Mesendoderm (in vitro differentiated cells): Measurements from ENCODE around the gene RAB36.

ENCODE experiments used
- DNase-seq: peaks from one replicate; pipeline ENCODE4 v3.0.0; 2013
- H2AK5ac ChIP-seq: 2 replicates; pipeline ENCODE4 v1.6.1; 2013; ENCODE audit warnings: low read length, inconsistent platforms
- H2BK120ac ChIP-seq: 2 replicates; pipeline ENCODE4 v1.6.1; 2013; ENCODE audit warnings: low read depth, mild to moderate bottlenecking, low read length, moderate library complexity, mixed read lengths
- H2BK15ac ChIP-seq: replicated peaks from 2 replicates; pipeline ENCODE4 v1.6.1; 2013; ENCODE audit warnings: low read depth, mild to moderate bottlenecking, moderate library complexity
- H2BK5ac ChIP-seq: 2 replicates; pipeline ENCODE4 v1.6.1; 2013; ENCODE audit warnings: low read length, inconsistent platforms
- H3K18ac ChIP-seq: 2 replicates; pipeline ENCODE4 v1.6.1; 2013; ENCODE audit warnings: mild to moderate bottlenecking, low read length, mixed read lengths
- H3K23ac ChIP-seq: one replicate; pipeline ENCODE4 v1.6.1; 2013; ENCODE audit warnings: low read length
- H3K27ac ChIP-seq: 2 replicates; pipeline ENCODE4 v1.5.1; 2013; ENCODE audit warnings: low read depth, mild to moderate bottlenecking, inconsistent platforms, low read length, moderate library complexity
- H3K27me3 ChIP-seq: 2 replicates; pipeline ENCODE4 v1.6.1; 2013; ENCODE audit warnings: low read length, control low read depth, mild to moderate bottlenecking, inconsistent platforms; ENCODE audit not compliant: insufficient read depth, poor library complexity
- H3K36me3 ChIP-seq: 2 replicates; pipeline ENCODE4 v1.6.1; 2013; ENCODE audit warnings: low read length, inconsistent platforms; ENCODE audit not compliant: control insufficient read depth, insufficient read depth
- H3K4ac ChIP-seq: one replicate; pipeline ENCODE4 v1.6.1; 2013; ENCODE audit warnings: low read depth, mild to moderate bottlenecking, low read length, moderate library complexity
- H3K4me1 ChIP-seq: 2 replicates; pipeline ENCODE4 v1.6.1; 2013; ENCODE audit warnings: low read depth, low read length, inconsistent platforms; ENCODE audit not compliant: control insufficient read depth
- H3K4me2 ChIP-seq: 2 replicates; pipeline ENCODE4 v1.6.1; 2013; ENCODE audit warnings: low read length
- H3K4me3 ChIP-seq: 2 replicates; pipeline ENCODE4 v1.5.1; 2013; ENCODE audit warnings: mild to moderate bottlenecking, low read length
- H3K56ac ChIP-seq: one replicate; pipeline ENCODE4 v1.6.1; 2013; ENCODE audit warnings: low read length
- H3K79me1 ChIP-seq: 2 replicates; pipeline ENCODE4 v1.6.1; 2013; ENCODE audit warnings: low read length, inconsistent platforms
- H3K79me2 ChIP-seq: 2 replicates; pipeline ENCODE4 v1.6.1; 2013; ENCODE audit warnings: mild to moderate bottlenecking, low read length; ENCODE audit not compliant: control insufficient read depth, insufficient read depth
- H3K9ac ChIP-seq: 2 replicates; pipeline ENCODE4 v1.6.1; 2013; ENCODE audit warnings: low read length, inconsistent platforms
- H4K5ac ChIP-seq: one replicate; pipeline ENCODE4 v1.6.1; 2013; ENCODE audit warnings: low read length
- H4K8ac ChIP-seq: one replicate; pipeline ENCODE4 v1.6.1; 2013; ENCODE audit warnings: low read depth, mild to moderate bottlenecking, control low read depth, low read length, moderate library complexity
- WGBS: extraction: QIAGEN DNeasy Blood & Tissue Kit; methylation state at CpG from one replicate; pipeline ENCODE4 v1.1.7; 2013; ENCODE audit warnings: low lambda C conversion rate, missing lambda C conversion rate; ENCODE audit not compliant: insufficient coverage; ENCODE audit errors: extremely low coverage; 5-methylcytosine and 5-hydroxymethylcytosine counted together

Gene RAB36

DNA sequence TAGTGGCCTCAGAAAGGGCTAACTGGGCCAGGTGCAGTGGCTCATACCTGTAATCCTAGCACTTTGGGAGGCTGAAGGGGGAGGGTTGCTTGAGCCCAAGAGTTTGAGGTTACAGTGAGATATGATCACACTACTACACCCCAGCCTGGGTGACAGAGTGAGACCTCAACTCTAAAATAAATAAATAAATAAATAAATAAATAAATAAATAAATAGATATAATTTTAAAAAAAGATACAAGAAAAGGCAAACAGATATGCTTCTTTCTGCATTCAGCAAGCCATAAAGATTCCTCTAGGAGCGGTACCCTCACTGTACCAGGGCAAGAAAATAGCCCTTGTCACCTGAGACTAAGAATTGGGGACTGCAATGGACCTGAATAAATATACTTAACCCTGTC, 2.2 kb upstream of the RAB36 start:
- Histone ChIP-seq H4K8ac (no peak overlapping the region), H3K56ac (no peak overlapping the region), H3K4me3 (no peak overlapping the region), H3K23ac (no peak overlapping the region), H3K27me3 (no peaks in the 10 kb centered on the region), H3K79me1 (no peaks in the 10 kb centered on the region), H3K36me3 (no peaks in the 10 kb centered on the region), H3K4me2 (no peak overlapping the region), H2BK15ac (no peak overlapping the region), H3K18ac (no peak overlapping the region), H3K9ac (no peak overlapping the region), H3K27ac (no peak overlapping the region), H2BK120ac (no peak overlapping the region), H3K4me1 (peaks cover 2% of the 10 kb centered on the region), H3K4ac (no peak overlapping the region), H2BK5ac (no peak overlapping the region), H4K5ac (no peak overlapping the region), H3K79me2 (no peaks in the 10 kb centered on the region), H2AK5ac (no peak overlapping the region)
- DNase-seq: no peak
- no CpG with 5 or more reads among the region's 1 CpG for WGBS

- no peak overlapping the region for H2BK120ac ChIP-seq
- no peak overlapping the region for H2BK15ac ChIP-seq
- no peak overlapping the region for H2AK5ac ChIP-seq
- no peak overlapping the region for H3K27ac ChIP-seq
- H3K4me2 ChIP-seq: no peak overlapping the region
- peaks cover 2% of the 10 kb centered on the region for H3K4me1 ChIP-seq
- DNase-seq: no peak
- H3K27me3 ChIP-seq: no peaks in the 10 kb centered on the region
- no peak overlapping the region for H3K4ac ChIP-seq
- H2BK5ac ChIP-seq: no peak overlapping the region
- WGBS: no CpG with 5 or more reads among the region's 4 CpGs
- H3K56ac ChIP-seq: no peak overlapping the region
- H3K18ac ChIP-seq: no peak overlapping the region
- H3K9ac ChIP-seq: no peak overlapping the region
- H4K8ac ChIP-seq: no peak overlapping the region
- no peak overlapping the region for H3K23ac ChIP-seq
- no peak overlapping the region for H4K5ac ChIP-seq
- H3K4me3 ChIP-seq: no peak overlapping the region
- no peaks in the 10 kb centered on the region for H3K36me3 ChIP-seq
- H3K79me1 ChIP-seq: no peaks in the 10 kb centered on the region
- no peaks in the 10 kb centered on the region for H3K79me2 ChIP-seq
These were observed 845 bp upstream of the RAB36 start for GRCh38 chr22:23144432-23144831.

DNA sequence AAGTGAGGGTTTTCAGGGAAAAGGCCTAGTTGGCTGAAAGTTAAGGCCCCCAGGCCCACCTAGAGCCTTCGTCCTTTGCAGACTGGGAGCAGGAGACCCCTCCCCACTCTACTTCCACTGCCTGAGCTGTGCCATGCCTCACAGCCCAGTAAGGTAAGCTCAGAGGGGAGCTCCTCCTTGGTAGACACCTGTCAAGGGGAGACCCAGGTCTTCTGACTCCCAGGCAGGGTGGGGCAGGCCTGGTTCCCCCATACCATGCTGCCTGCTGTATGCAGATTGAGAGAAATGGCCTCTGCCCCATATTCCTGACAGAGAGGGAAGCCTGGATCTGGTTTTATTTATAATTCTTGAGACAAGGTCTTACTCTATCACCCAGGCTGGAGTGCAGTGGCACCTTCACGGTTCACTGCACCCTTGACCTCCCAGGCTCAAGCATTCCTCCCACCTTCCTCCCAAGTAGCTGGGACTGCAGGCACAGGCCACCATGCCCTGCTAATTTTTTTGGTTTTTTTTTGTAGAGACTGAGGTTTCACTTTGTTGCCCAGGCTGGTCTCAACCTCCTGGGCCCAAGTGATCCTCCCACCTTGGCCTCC, 697 bp downstream of the RAB36 start:
- H3K4me3 ChIP-seq: no peak overlapping the region
- no peak overlapping the region for H3K18ac ChIP-seq
- no peak overlapping the region for H2BK120ac ChIP-seq
- H3K79me1 ChIP-seq: no peaks in the 10 kb centered on the region
- H3K56ac ChIP-seq: no peak overlapping the region
- no peaks in the 10 kb centered on the region for H3K36me3 ChIP-seq
- peaks cover 2% of the 10 kb centered on the region for H3K4me1 ChIP-seq
- H4K5ac ChIP-seq: no peak overlapping the region
- no CpG with 5 or more reads among the region's 2 CpGs for WGBS
- no peak overlapping the region for H2AK5ac ChIP-seq
- no peak overlapping the region for H3K4ac ChIP-seq
- no peak overlapping the region for H3K23ac ChIP-seq
- H3K27me3 ChIP-seq: no peaks in the 10 kb centered on the region
- no peak overlapping the region for H2BK15ac ChIP-seq
- no peak overlapping the region for H2BK5ac ChIP-seq
- peak overlapping the region; percentile 14 for H3K9ac ChIP-seq
- no peak overlapping the region for H3K27ac ChIP-seq
- DNase-seq: no peak
- no peak overlapping the region for H3K4me2 ChIP-seq
- no peak overlapping the region for H4K8ac ChIP-seq
- no peaks in the 10 kb centered on the region for H3K79me2 ChIP-seq

GRCh38 chr22:23146478-23147205, 1.4 kb downstream of the RAB36 start:
- Histone ChIP-seq H2AK5ac (no peak overlapping the region), H3K4ac (no peak overlapping the region), H3K23ac (no peak overlapping the region), H2BK15ac (no peak overlapping the region), H3K27ac (no peak overlapping the region), H3K79me1 (no peaks in the 10 kb centered on the region), H3K36me3 (no peaks in the 10 kb centered on the region), H3K18ac (no peak overlapping the region), H3K27me3 (no peaks in the 10 kb centered on the region), H4K8ac (no peak overlapping the region), H3K4me1 (no peaks in the 10 kb centered on the region), H3K56ac (no peak overlapping the region), H4K5ac (no peak overlapping the region), H3K4me2 (no peak overlapping the region), H3K4me3 (no peak overlapping the region), H2BK5ac (no peak overlapping the region), H3K9ac (no peak overlapping the region), H3K79me2 (no peaks in the 10 kb centered on the region), H2BK120ac (no peak overlapping the region)
- no peak for DNase-seq
- no CpG with 5 or more reads among the region's 8 CpGs for WGBS

- no peak overlapping the region for H2BK15ac ChIP-seq
- no peak overlapping the region for H3K27ac ChIP-seq
- no peak overlapping the region for H2BK120ac ChIP-seq
- no peaks in the 10 kb centered on the region for H3K79me1 ChIP-seq
- H2BK5ac ChIP-seq: no peak overlapping the region
- no peak overlapping the region for H3K4me3 ChIP-seq
- no peak overlapping the region for H2AK5ac ChIP-seq
- H3K36me3 ChIP-seq: no peaks in the 10 kb centered on the region
- no peak overlapping the region for H4K8ac ChIP-seq
- H3K27me3 ChIP-seq: no peaks in the 10 kb centered on the region
- H3K4ac ChIP-seq: no peak overlapping the region
- DNase-seq: no peak
- no peaks in the 10 kb centered on the region for H3K4me1 ChIP-seq
- no peak overlapping the region for H3K9ac ChIP-seq
- no peaks in the 10 kb centered on the region for H3K79me2 ChIP-seq
- H3K4me2 ChIP-seq: no peak overlapping the region
- H3K23ac ChIP-seq: no peak overlapping the region
- no CpG with 5 or more reads among the region's 6 CpGs for WGBS
- H3K18ac ChIP-seq: no peak overlapping the region
- no peak overlapping the region for H4K5ac ChIP-seq
- H3K56ac ChIP-seq: no peak overlapping the region
These were observed 2.5 kb downstream of the RAB36 start for GRCh38 chr22:23147617-23148387.
